HG02763 (cell line): ENCODE results near the gene GNB1.
"Not testable (repeated sequence)": the region's sequence is repeated elsewhere in the genome, so short reads cannot be mapped to it uniquely, and the experiment has no call there.

Experiments used
- ATAC-seq: cut with Tn5 transposase; IDR thresholded peaks from one replicate; pipeline ENCODE4 v1.9.1; 2021; ENCODE audit warnings: mild to moderate bottlenecking, moderate library complexity; ENCODE audit not compliant: unreplicated experiment

Gene GNB1

GRCh38 chr1:1752190-1752589 lies 138.7 kb downstream of the GNB1 start:
- no peak for ATAC-seq

- not testable (repeated sequence) for ATAC-seq
These were observed 140.9 kb downstream of the GNB1 start for GRCh38 chr1:1749941-1750340.

DNA sequence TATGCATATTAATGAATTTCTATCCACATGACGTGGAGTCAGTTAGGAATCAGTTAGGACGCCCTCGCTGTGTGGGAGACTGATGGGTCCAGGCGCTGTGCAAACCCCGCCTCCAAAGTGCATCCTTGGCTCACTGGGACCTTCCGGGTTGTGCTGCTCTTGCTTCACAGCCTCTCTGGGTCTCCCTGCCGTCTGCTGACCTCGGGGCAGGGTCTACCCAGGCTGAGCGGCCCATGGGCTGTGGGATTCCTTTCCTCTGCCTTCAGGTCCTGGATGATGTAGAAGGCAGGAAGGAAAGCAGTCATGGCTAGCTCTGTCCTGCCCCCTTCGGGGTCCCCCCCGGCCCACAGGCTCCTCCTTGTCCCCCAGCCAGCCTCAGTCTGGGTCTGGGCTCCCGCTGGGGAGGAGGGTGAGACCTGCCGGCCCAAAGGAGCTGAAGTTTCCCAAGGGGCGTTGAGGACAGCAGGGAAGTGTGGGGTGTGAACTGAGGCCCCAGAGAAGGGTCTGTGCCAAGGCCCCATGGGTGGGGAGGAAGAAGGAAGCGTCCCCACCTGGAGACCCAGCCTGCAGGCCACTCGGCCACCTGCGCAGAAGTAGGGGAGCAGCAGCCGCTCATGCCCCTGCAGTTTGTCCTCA lies 142.1 kb downstream of the GNB1 start:
- ATAC-seq: no peak

GRCh38 chr1:1746566-1746909 lies 144.3 kb downstream of the GNB1 start:
- peak; percentile 82 for ATAC-seq

DNA sequence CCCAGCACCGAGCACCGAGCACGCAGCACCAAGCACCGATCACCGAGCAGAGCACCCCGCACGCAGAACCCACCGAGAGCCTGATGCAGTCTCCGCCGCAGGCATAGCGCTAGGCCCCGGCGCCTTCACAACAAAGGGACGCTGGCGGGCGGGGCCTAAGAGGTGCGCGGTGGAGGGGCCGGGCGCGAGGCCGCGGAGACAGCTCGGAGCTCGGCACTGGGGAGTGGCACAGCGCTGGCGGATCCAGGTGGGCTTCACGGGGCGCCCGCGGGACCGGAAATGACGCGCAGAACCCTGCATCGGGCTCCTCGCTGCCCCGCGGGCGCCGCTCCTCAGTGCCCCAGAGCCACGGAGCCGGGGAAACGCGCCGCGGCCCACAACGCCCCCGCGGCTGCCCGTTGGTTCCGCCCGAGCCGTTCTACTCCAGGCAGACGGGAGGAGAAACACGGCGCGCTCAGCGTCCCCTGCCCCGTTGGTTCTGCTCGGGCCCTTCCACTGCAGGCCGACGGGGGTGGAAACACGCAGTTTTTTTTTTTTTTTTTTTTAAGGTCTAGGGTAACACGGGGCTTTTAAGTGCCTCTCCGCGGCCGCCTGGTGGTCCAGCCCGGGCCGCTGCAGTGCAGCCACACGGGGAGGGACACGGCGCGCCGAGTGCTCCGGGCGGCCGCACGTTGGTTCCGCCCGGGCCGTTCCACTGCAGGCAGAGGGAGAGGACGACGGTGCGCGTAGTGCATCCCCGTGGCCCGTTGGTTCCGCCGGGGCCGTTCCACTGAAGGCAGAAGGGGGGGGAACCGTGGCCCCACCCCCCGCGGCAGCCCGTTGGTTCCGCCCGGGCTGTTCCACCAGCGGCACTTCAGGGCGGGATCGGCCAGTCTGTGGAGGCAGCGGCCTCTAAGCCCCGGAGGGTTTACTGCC lies 145.0 kb downstream of the GNB1 start:
- ATAC-seq: peak; percentile 69

- ATAC-seq: not testable (repeated sequence)
These were observed 148.4 kb downstream of the GNB1 start for GRCh38 chr1:1742529-1742928.

GRCh38 chr1:1741013-1741412 lies 149.9 kb downstream of the GNB1 start:
- ATAC-seq: not testable (repeated sequence)

GRCh38 chr1:1738799-1739337 lies 152.0 kb downstream of the GNB1 start:
- ATAC-seq: not testable (repeated sequence)

- ATAC-seq: not testable (repeated sequence)
These were observed 153.0 kb downstream of the GNB1 start for GRCh38 chr1:1737675-1738590.
